Right lobe of liver (tissue), 4 donors: ENCODE results near the gene C1orf210.

ENCODE experiments used
- CTCF ChIP-seq, 4 donors: fragments of 200-600 bp in 3 of 4; fragments of 450-650 bp in 1 of 4; IDR thresholded peaks; one replicate each; pipeline versions ENCODE4 v1.5.1 to v1.8.0; 2016 to 2022; ENCODE audit warnings: antibody characterized with exemption in 4 of 4, mild to moderate bottlenecking in 2 of 4
- POLR2A ChIP-seq: fragments of 450-650 bp; IDR thresholded peaks from one replicate; pipeline ENCODE4 v1.6.1; 2017; ENCODE audit warnings: antibody characterized with exemption, mild to moderate bottlenecking
- donor health status: DM: no; HTN: no; CAD: no.
- donor health status: DM: no; HTN: no; CAD: no.
- donor health status: DM: no; HTN: yes; CAD: no.

- TF ChIP-seq POLR2A, result no peak
- no peak for TF ChIP-seq CTCF (IDR thresholded peaks at IDR 0.05)
These were observed 4.7 kb downstream of the C1orf210 start for GRCh38 chr1:43280692-43281091.
